GM19240 (cell line): ENCODE measurements around the gene DIAPH3.

Experiments
- DNase-seq: peaks from one replicate; pipeline ENCODE4 v3.0.0; 2011; ENCODE audit warnings: low spot score; ENCODE audit not compliant: insufficient read length

The DIAPH3 gene

DNA sequence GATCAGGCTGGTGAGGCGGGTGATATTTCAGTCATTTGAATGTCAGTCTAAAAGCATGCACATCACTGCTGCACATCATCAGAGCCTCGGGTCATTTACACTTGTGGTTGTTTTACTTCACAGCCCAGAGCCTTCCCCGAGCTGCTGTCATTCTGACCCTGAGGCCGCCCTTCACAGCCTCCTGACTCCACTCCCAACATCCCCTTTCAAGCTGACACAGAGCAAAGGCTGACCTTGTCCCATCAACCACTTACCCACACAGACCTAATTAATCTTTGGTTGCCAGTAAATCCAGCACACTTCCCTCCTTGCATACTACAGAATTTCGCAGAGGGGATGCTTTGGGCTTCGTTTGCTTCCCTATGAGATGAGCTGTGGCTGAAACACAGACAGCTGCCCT is 528.1 kb downstream of the DIAPH3 start:
- no peak for DNase-seq

DNA sequence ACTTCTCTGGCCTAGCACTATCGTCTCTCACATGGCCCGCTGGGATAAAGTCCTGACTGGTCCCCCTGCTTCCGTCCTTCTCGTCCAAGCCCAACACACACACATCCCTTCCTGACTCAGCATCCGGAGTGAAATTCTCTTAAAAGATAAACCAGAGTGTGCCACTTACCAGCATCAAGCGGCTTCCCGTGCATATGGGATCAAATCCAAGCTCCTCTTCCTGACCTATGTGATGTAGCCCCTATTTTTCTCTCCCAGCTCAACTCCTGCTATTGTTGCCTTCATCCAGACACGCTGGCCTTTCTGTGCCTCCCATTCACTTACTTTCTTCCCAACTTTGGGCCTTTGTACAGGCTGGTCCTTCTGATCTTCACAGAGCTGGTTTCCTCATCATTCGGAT is 530.4 kb downstream of the DIAPH3 start:
- no peak for DNase-seq

DNA sequence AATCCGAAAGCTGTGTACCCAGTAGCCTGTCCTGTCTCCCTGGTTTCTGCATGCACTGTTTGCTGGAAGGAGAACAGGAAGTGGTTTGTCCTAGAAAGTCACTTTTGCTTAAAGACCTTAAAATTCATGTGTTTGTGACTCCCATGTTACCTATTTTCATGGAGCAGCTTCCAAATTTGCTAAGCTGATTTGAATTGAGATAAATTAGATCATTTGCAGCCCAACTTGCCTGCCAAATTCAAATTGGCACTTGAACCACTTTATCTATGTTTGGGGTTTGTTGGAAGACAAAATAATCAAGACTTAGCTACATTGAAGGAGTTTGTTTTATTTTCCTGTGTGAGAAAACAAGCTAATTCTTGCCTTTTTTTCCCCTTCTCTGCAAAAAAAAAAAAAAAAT is 532.5 kb downstream of the DIAPH3 start:
- DNase-seq = no peak

DNA sequence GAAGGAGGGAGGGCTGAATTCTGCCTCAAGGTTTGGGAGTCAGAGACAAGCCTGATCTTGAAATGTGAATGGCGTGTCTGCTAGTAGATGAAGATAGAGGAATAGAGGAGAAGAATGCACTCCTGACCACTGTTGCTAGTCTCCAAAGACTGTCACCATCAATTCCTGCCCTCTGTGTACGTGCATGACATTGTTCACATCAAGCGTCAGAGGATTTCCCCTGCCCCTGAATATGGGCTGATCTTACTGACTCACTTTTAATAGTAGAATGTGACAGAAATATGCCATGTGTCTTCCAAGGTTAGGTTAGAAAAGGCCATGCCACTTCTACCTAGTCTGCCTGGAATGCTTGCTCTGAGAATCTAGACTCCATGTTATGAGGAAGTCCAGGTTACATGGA is 538.6 kb downstream of the DIAPH3 start:
- DNase-seq = no peak

DNA sequence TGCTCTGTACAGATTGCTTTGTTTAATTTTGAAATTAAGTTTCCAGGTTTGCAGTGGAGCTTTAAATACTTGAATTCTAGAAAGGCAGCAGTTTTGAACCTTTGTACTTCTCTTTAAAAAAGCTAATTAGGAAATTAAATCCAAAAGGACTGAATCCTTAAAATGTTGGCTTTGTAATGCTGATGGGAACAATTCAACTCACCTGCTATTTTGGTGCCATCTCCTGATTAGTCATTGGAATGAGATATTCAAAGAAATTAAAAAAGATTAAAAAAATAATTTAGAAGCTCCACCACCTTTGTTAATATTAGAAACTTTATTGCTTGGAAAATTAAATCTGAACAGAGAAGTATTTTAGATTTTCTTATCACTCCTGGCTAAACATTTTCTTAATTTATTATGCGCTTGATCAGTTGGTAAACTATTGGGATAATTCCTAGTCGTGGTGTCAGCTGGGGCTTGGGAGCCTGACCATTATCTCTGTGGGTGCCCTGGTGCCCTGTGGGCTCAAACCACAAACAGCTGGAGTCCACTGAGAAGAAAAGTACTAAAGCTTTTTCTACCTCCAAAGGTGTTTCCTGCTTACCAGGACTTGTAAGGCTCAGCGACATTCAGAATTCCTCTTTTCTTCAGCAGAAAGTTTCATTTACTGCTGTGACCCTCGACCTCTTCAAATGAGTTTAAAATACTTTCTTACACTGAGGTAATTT is 540.4 kb downstream of the DIAPH3 start:
- DNase-seq = no peak

DNA sequence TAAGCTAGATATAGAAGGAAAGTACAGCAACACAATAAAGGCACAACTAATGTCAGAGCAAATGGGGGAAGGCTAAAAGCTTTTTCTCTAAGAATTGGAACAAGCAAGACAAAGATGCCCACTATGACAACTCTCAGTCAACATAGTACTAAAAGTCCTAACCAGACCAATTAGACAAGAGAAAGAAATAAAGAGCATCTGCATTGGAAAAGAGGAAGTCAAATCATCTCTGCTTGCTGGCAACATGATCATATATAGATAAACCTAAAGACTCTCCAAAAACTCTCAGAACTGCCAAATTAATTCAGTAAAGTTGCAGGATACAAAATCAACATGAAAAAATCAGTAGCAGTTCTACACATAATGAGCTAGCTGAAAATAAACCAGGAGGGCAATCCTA is 542.0 kb downstream of the DIAPH3 start:
- DNase-seq = no peak
